HG02852 (cell line): ENCODE data around the gene TGFBRAP1.

ENCODE experiments used
- ATAC-seq: cut with Tn5 transposase; IDR thresholded peaks from one replicate; pipeline ENCODE4 v1.9.1; 2021; ENCODE audit warnings: mild to moderate bottlenecking, moderate library complexity; ENCODE audit not compliant: unreplicated experiment

Gene TGFBRAP1

DNA sequence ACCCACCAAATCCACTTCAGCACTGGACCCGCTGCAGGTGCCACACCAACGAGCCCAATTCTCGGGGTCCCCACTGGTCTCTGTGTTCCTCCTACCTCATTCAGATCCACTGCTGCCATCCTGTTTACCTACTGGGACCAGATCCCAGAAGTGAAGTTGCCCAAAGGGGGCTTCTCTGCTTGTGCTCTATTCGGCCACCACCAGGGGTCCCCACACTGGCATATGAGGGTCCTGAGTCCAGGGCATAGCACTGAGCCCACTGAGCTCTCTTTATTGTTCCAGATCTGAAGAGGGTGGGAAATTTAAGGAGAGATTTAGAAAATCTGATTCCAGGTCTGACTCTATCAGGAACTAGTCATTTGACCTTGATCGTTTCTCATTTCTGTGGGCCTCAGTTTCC is 85.6 kb downstream of the TGFBRAP1 start:
- ATAC-seq = no peak

DNA sequence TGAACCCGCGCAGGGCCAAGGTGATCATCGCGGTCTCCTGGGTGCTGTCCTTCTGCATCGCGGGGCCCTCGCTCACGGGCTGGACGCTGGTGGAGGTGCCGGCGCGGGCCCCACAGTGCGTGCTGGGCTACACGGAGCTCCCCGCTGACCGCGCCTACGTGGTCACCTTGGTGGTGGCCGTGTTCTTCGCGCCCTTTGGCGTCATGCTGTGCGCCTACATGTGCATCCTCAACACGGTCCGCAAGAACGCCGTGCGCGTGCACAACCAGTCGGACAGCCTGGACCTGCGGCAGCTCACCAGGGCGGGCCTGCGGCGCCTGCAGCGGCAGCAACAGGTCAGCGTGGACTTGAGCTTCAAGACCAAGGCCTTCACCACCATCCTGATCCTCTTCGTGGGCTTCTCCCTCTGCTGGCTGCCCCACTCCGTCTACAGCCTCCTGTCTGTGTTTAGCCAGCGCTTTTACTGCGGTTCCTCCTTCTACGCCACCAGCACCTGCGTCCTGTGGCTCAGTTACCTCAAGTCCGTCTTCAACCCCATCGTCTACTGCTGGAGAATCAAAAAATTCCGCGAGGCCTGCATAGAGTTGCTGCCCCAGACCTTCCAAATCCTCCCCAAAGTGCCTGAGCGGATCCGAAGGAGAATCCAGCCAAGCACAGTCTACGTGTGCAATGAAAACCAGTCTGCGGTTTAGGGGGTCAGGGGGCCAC is 87.1 kb downstream of the TGFBRAP1 start:
- ATAC-seq = no peak

DNA sequence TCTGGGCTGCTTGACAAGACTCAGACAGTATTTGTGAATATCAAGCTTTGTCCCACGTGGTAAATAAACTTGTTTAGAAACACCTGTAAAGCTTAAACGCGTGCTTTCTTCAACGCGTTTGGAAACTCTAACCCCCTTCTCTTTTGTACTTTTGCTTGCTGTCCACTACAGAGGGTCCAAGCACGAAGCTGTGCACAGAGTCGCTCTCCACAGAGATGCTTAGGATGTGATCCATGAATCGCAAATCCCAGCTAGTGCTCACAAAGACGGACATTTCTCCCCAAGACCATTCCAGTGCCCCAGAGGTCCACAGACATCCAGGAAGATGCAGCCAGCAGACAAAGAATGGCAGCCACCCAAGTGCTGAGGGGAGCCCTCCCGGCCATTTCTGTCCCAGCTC is 88.1 kb downstream of the TGFBRAP1 start, which contains the start of gene GPR45:
GPR45 (plus strand) TSS at position 301 of the 400 bp plus-strand sequence. CDS start 116 bp downstream, outside the sequence.
- ATAC-seq = no peak

DNA sequence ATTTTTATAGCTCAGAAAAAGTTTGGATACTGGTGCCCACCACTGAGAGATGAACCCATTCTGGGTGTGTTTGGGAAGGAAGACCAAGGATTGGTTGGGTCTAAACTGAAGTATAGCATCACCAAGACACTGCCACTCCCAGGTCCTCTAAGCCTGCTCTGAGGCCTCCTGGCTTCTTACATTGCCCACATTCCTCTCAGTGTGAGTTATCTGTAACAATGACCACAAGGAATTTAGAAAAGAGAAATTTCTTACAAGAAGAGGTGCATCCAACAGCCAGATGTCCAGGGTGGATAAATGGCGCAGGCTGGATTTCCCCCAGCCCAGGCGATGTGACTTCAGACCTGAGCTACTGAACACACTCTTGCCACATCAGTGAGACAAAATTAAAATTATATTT is 89.6 kb downstream of the TGFBRAP1 start:
- no peak for ATAC-seq

DNA sequence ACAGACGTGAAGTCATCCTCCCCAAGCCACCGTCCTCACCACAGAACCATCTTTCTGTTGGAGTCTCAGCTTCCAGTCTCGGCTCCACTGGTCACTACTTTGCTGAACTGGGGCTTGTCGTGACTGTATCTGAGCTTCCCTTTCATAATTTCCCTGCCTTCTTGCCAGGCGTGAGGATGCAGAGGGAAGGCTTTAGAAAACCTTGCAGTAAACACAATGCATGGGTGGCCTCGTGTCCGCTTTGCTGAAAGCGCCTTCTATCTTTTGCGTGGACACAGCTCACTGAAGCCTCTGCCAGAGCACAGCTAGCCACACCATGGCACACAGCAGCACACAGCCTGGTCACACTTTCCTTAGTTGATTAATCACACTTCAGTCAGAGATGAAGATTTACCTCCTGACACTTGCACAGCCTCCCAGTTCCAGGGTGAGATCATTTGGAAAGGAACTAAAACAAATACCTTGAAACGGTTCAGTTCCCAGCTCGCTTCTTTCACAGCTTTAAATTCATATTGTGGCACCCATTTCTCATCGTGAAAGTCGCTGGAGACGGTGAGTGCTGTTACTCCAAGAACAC is 90.8 kb downstream of the TGFBRAP1 start:
- no peak for ATAC-seq

DNA sequence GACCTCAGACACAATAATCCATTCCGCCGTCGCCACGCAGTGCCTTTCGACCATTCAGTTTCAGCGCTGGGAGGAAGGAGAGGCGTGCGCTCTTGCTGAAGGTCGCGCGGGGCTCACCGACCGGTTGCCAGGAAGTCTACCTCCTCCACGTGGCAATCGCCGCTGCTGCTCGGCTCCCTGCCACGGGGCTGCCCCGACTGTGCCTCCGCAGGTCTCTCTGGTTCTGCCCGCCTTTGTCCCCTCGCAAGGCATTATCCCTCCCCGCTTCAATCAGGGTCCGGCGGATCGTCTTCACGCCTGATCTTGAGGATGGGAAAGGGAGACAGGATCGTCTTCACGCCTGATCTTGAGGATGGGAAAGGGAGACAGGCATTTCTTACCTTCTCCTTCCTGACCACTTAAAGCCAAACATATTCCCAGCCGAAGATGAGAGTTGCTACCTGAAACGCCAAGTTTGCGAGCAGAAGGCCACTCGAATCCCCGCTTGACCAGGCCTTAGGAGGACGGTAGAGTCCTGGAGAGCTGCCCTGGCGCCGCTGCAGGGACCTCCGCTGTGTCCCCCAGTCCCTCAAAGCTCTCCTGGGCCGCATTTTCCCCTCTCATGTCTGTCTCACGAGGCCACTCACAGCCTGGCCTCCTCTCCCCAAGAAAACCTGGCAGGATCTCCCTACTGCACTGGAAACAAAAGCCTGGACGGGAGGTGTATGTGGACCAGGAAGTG is 92.3 kb downstream of the TGFBRAP1 start:
- ATAC-seq = no peak

DNA sequence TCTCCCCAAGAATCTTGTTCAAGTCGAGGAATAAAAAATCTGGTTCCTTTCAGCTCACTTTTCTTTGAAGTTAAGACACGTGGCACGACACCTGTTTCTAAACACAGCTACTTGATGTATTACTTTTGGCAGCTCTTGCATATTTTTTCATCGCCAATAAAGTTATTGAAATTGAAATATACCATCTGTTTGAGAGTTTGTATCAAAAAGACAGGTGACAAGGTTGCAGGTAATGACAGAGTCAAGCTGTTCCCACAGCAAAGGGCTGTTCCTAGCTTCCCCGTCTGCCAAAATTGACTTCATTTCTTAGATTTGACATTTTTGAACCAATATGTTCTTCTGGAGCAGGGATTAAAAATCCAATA is 93.5 kb downstream of the TGFBRAP1 start:
- no peak for ATAC-seq

DNA sequence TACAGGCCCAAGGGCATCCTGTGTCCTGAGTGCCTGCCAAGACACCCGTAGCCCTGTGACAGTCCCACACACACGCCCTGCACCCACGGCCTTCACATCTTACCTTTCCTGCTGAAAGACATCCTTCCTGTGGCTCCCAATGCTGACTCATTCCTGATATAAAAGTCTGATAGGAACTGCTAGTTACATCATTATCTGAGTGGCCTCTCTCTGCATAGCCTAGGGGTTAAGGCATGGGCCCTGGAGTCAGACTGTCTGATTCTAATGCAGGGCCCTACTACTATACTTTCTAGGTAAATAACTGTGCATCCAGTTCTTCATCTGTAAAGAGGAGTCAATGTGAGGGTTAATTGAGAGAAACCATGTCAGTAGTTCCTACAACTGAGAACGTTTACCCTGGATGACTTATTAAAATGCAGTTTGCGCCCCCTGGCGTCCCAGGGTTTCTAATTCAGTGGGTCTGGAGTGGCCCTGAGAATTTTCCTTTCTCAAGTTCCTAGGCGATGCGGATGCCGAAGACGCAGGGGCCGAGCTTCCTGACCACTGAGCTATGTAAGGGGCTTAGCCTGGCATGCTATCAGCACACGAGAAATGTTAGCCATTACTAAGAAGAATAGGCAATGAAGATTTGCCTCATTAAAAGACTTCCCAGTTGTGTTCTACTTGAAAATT is 94.0 kb downstream of the TGFBRAP1 start:
- ATAC-seq = peak; percentile 73

DNA sequence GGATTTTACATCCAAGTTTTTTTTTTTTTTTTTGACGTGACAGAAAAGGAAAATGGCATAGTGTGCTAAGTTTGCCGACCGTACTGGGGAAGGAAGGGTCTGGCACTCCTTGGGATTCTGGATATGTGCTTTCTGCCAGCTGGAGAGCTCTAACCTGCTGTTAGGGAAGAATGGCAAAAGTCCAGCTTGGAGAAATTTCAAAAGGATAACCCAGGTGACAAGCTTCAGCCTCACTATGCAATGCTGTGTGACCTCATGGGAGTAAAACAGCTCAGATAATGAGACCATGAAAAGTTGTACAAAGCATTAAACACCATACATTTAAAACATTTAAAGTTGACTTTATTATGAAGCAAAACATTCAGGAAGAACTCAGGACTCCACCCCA is 98.3 kb downstream of the TGFBRAP1 start:
- no peak for ATAC-seq

DNA sequence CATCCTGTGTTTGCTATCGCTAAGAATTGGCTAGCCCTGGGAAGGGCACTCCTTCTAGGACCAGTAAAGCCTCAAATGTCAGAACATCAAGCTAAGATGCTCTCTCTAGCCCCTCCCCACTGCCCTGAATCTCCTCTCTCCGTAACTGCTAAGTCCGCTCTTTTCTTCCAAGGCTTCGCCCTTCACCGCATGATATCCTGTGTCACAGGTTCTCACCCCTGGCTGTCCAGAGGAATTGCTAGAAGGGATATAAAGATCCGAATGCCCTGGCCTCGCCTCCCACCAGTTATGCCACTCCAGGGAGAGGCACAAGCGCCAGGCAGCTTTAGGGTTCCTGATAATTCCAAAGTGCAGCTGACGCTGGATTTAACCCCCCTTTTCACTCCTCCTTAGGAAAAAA is 105.1 kb downstream of the TGFBRAP1 start:
- ATAC-seq = no peak

DNA sequence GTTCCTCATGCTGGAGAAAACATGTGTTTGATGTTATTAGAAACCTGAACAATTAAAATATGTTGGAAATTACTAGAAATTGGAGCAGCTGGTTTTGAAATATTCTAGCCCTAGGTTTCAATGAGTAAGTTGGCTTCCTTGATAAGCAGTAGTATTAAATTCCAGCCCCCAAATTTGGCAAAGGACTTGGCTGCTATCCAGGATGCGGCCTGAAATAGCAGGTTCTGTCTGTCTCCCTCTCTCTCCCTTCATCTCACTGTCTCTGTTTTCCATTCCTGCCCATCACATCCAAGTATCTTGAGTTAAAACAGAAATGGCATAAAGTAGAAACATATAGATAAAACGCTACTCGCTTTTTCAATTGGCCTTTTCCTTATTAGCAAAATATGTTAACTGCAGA is 108.9 kb downstream of the TGFBRAP1 start:
- ATAC-seq = no peak

DNA sequence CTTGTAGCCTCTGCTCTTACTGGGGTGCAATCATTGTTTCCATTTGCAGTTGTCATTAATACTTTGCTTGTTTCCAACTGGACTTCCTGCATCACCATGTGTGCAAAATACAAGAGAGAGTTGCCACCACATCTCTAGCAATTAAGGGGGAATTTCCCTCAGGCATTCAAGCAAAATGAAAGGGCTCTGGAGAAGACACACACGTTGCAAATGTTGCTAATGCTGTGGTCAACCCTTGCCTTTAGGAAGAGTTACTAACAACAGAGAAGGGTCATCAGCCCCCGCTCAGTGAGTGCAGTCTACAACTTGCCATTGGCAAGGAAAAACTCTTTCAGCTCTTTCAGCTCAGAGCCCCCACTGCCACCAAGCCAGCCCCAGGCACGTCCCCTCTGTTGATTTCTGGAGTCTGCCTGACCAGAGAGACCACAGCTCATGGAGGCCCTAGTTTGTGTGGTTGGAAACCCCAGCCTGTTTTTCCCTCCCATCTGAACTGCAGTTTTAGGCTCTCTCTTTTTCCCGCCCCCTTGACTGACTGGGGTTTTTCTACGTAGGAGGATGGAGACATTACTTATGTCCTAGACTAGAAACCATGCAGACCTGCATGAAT is 113.8 kb downstream of the TGFBRAP1 start:
- ATAC-seq = no peak
